Prostate gland (tissue), 2 donors: ENCODE measurements around the gene INAFM2.
A peak's percentile ranks its signal among the peaks of the same experiment; 100 is the strongest.

Experiments used
- CTCF ChIP-seq, 4 experiments: fragments of 200-600 bp in 2 of 4; fragments of 450-650 bp in 2 of 4; sonication (generic) in 2 of 4; IDR thresholded peaks; 1 replicate in 3 of 4; 2 replicates in 1 of 4; pipeline ENCODE4 v1.5.1; 2016 to 2019; ENCODE audit warnings: antibody characterized with exemption in 4 of 4, mild to moderate bottlenecking in 2 of 4, moderate library complexity in 2 of 4
- POLR2A ChIP-seq: fragments of 450-650 bp; IDR thresholded peaks from one replicate; pipeline ENCODE4 v1.6.1; 2016; ENCODE audit warnings: antibody characterized with exemption, mild to moderate bottlenecking
- POLR2AphosphoS5 ChIP-seq: sonication (generic); formaldehyde crosslinking; IDR thresholded peaks from one replicate; pipeline ENCODE4 v1.6.1; 2017; ENCODE audit warnings: antibody characterized with exemption

- TF ChIP-seq CTCF (IDR thresholded peaks at IDR 0.05) (no peak), POLR2A (no peak), POLR2AphosphoS5 (peak; percentile 67)
Measured at GRCh38 chr15:40340038-40340739, 16.7 kb downstream of the INAFM2 start.
